ENCODE data around the gene EVA1C. TPM values are rescaled to one million over a fixed set of nuclear protein-coding genes. Genes with fewer than 3 reads are reported as not detected.

EVA1C gene
- total RNA-seq, 2 experiments from 2014 or later: 11.1 to 12.7 TPM

DNA sequence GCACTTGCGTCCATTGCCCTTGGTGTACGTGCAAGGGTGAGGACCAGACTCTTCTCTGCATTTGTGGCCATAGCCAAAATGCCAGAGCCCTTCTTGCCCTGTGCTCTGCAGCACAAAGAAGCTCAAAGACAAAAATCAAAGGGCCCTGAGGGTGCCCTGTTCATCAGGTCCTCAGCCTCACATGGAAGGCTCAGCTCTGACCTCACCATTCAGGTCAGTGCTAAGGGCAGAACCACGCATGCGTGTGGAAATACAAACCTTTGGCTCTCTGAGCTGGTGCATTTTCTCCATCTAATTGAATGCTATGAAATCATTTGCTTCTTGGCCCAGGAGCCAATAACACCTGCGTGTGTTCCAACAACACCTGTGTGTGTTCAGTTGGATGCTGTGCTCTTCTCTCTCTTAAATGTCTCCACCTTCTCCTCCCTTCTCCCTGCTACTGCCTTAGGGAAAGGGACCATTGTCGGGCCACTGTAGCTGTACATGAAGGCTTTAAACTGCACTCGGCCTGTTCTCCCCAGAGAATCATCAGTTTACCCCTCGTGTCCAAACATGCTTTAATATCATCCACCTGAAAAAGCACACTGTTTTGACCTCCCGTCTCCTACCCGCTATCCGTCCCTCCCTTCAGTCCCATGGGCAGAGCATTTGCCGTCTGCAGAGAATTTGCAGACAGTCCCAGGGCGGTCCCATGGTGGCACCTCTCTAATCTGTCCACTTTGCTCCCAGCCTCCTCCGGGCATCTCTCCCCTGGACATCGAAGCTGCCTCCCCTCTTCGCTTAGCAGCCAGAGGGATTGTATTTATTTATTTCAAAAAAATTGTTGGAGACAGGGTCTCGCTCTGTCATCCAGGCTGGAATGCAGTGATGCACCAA, 60.6 kb downstream of the EVA1C start:
- intact Hi-C loops (cut with DNase I, micrococcal nuclease): no loop called here
- no peak for DNase-seq
- Histone ChIP-seq H3K27me3 (ENCODE audit: control insufficient read depth in 1 of 2, insufficient read depth in 2 of 2, low read length in 2 of 2) (no peaks in the 10 kb centered on the region), H3K4me3 (ENCODE audit: low read length) (no peak overlapping the region), H3K36me3 (ENCODE audit: insufficient read depth, low read length) (peaks cover 19% of the 10 kb centered on the region), H3K27ac (ENCODE audit: low read depth in 1 of 2, low read length in 2 of 2) (no peak overlapping the region), H3K9me3 (ENCODE audit: control insufficient read depth in 1 of 2, insufficient read depth in 1 of 2, low read length in 2 of 2) (no peaks in the 10 kb centered on the region), H3K4me1 (ENCODE audit: insufficient read depth, low read length) (no peaks in the 10 kb centered on the region)
- no peak for TF ChIP-seq CTCF (IDR thresholded peaks at IDR 0.05)
- Mint-ChIP-seq H3K27ac (no peak overlapping the region), H3K4me1 (ENCODE audit: low read depth) (no peaks in the 10 kb centered on the region), H3K36me3 (ENCODE audit: low read depth) (peaks cover 29% of the 10 kb centered on the region), H3K9me3 (no peaks in the 10 kb centered on the region), H3K27me3 (no peaks in the 10 kb centered on the region), H3K4me3 (no peak overlapping the region)
- ChIA-PET CTCF (no interaction called here), POLR2A (no interaction called here)
- no peak for ATAC-seq (ENCODE audit: poor library complexity)

GRCh38 chr21:32474179-32475059, 61.9 kb downstream of the EVA1C start:
- Mint-ChIP-seq H3K27ac (no peak overlapping the region), H3K9me3 (no peaks in the 10 kb centered on the region), H3K4me1 (ENCODE audit: low read depth) (no peaks in the 10 kb centered on the region), H3K36me3 (ENCODE audit: low read depth) (peaks cover 16% of the 10 kb centered on the region), H3K4me3 (no peak overlapping the region), H3K27me3 (no peaks in the 10 kb centered on the region)
- Histone ChIP-seq H3K27me3 (ENCODE audit: control insufficient read depth in 1 of 2, insufficient read depth in 2 of 2, low read length in 2 of 2) (no peaks in the 10 kb centered on the region), H3K4me3 (ENCODE audit: low read length) (no peak overlapping the region), H3K36me3 (ENCODE audit: insufficient read depth, low read length) (peaks cover 15% of the 10 kb centered on the region), H3K9me3 (ENCODE audit: control insufficient read depth in 1 of 2, insufficient read depth in 1 of 2, low read length in 2 of 2) (no peaks in the 10 kb centered on the region), H3K27ac (ENCODE audit: low read depth in 1 of 2, low read length in 2 of 2) (no peak overlapping the region), H3K4me1 (ENCODE audit: insufficient read depth, low read length) (no peaks in the 10 kb centered on the region)
- ChIA-PET CTCF (no interaction called here), POLR2A (no interaction called here)
- DNase-seq (no peak), ATAC-seq (ENCODE audit: poor library complexity) (no peak)
- intact Hi-C loops (cut with DNase I, micrococcal nuclease): no loop called here
- no peak for TF ChIP-seq CTCF (IDR thresholded peaks at IDR 0.05)

GRCh38 chr21:32475162-32475812, 62.8 kb downstream of the EVA1C start:
- ATAC-seq (ENCODE audit: poor library complexity): no peak
- no peak for TF ChIP-seq CTCF (IDR thresholded peaks at IDR 0.05)

More at GRCh38 chr21:32475162-32475812, 62.8 kb downstream of the EVA1C start:
- DNase-seq: no peak
- CTCF ChIA-PET: no interaction called here
- peaks cover 7% of the 10 kb centered on the region for H3K36me3 ChIP-seq (ENCODE audit: insufficient read depth, low read length)
- POLR2A ChIA-PET: no interaction called here
- H3K4me1 ChIP-seq (ENCODE audit: insufficient read depth, low read length): no peaks in the 10 kb centered on the region
- H3K4me3 Mint-ChIP-seq: no peak overlapping the region
- peaks cover 14% of the 10 kb centered on the region for H3K36me3 Mint-ChIP-seq (ENCODE audit: low read depth)
- H3K27ac ChIP-seq (ENCODE audit: low read depth in 1 of 2, low read length in 2 of 2): no peak overlapping the region
- no peaks in the 10 kb centered on the region for H3K4me1 Mint-ChIP-seq (ENCODE audit: low read depth)
- H3K27ac Mint-ChIP-seq: no peak overlapping the region
- no peaks in the 10 kb centered on the region for H3K27me3 ChIP-seq (ENCODE audit: control insufficient read depth in 1 of 2, insufficient read depth in 2 of 2, low read length in 2 of 2)
- no peaks in the 10 kb centered on the region for H3K9me3 ChIP-seq (ENCODE audit: control insufficient read depth in 1 of 2, insufficient read depth in 1 of 2, low read length in 2 of 2)
- no peaks in the 10 kb centered on the region for H3K9me3 Mint-ChIP-seq
- no peak overlapping the region for H3K4me3 ChIP-seq (ENCODE audit: low read length)
- intact Hi-C loops (cut with DNase I, micrococcal nuclease): no loop called here
- no peaks in the 10 kb centered on the region for H3K27me3 Mint-ChIP-seq
